Gastrocnemius medialis (tissue), 4 donors: Measurements from ENCODE around the gene TMEM17.

Experiments used
- POLR2A ChIP-seq, 2 donors: fragments of 450-650 bp; IDR thresholded peaks; one replicate each; pipeline ENCODE4 v1.6.1; 2017; ENCODE audit warnings: antibody characterized with exemption in 2 of 2, mild to moderate bottlenecking in 2 of 2, moderate library complexity in 2 of 2
- TF ChIP-seq, protein P1 (sequence below), 5 experiments: fragments of 450-650 bp in 3 of 5; fragments of 200-600 bp in 2 of 5; sonication (generic) in 2 of 5; IDR thresholded peaks in 4 of 5; conservative IDR thresholded peaks in 1 of 5; 1 replicate in 4 of 5; 2 replicates in 1 of 5; pipeline ENCODE4 v1.5.1; 2016 to 2019; ENCODE audit warnings: antibody characterized with exemption in 5 of 5, mild to moderate bottlenecking in 3 of 5, moderate library complexity in 3 of 5

DNA sequence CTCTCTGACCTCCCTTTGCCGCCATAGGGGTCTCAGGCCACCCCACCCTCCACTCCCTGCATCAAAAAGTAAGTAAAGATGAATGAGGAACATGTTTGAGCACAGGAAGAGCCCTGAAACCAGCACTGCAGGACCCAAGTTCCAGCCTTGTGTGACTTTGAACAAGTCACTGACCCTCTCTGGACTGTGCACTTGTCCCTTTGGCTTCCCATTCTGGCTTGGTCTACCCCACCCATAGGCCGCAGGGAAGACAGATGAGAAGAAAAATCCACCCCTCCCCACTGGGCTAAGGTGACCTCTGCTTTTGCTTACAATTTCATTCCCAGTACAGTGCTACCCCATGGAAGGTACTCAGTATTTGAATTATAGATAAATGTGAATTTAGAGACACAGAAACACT lies 43.8 kb downstream of the TMEM17 start:
- TF ChIP-seq, protein P1, sequence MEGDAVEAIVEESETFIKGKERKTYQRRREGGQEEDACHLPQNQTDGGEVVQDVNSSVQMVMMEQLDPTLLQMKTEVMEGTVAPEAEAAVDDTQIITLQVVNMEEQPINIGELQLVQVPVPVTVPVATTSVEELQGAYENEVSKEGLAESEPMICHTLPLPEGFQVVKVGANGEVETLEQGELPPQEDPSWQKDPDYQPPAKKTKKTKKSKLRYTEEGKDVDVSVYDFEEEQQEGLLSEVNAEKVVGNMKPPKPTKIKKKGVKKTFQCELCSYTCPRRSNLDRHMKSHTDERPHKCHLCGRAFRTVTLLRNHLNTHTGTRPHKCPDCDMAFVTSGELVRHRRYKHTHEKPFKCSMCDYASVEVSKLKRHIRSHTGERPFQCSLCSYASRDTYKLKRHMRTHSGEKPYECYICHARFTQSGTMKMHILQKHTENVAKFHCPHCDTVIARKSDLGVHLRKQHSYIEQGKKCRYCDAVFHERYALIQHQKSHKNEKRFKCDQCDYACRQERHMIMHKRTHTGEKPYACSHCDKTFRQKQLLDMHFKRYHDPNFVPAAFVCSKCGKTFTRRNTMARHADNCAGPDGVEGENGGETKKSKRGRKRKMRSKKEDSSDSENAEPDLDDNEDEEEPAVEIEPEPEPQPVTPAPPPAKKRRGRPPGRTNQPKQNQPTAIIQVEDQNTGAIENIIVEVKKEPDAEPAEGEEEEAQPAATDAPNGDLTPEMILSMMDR (IDR thresholded peaks at IDR 0.05 in 4 of 5, conservative IDR thresholded peaks at IDR 0.05 in 1 of 5): no peak
- no peak for TF ChIP-seq POLR2A (IDR thresholded peaks at IDR 0.05)
